Suprapubic skin (tissue), 4 donors: ENCODE data around the gene UFL1. TPM values are rescaled to one million over a fixed set of nuclear protein-coding genes. Genes with fewer than 3 reads are reported as not detected.

Experiments
- DNase-seq, 2 donors: peaks; one replicate each; pipeline ENCODE4 v3.0.0-alpha.2; 2019; ENCODE audit warnings: low spot score in 2 of 2
- H3K27ac ChIP-seq: fragments of 200-600 bp; sonication (generic); one replicate; pipeline ENCODE4 v1.5.1; 2019
- H3K27me3 ChIP-seq: fragments of 200-600 bp; sonication (generic); one replicate; pipeline ENCODE4 v1.5.1; 2019
- H3K36me3 ChIP-seq: fragments of 200-600 bp; sonication (generic); one replicate; pipeline ENCODE4 v1.5.1; 2019
- H3K4me1 ChIP-seq: fragments of 200-600 bp; sonication (generic); one replicate; pipeline ENCODE4 v1.5.1; 2019
- H3K4me3 ChIP-seq: fragments of 200-600 bp; sonication (generic); one replicate; pipeline ENCODE4 v1.5.1; 2019; ENCODE audit warnings: mild to moderate bottlenecking
- H3K9me3 ChIP-seq: fragments of 200-600 bp; sonication (generic); one replicate; pipeline ENCODE4 v1.5.1; 2019
- EP300 ChIP-seq: sonication (generic); formaldehyde crosslinking; IDR thresholded peaks from one replicate; pipeline ENCODE4 v1.6.1; 2017; ENCODE audit warnings: antibody characterized with exemption
- POLR2A ChIP-seq, 2 donors: fragments of 450-650 bp; IDR thresholded peaks; one replicate each; pipeline ENCODE4 v1.6.1; 2017; ENCODE audit warnings: antibody characterized with exemption in 2 of 2, mild to moderate bottlenecking in 2 of 2, moderate library complexity in 2 of 2
- POLR2AphosphoS5 ChIP-seq, 3 donors: sonication (generic); formaldehyde crosslinking; IDR thresholded peaks; one replicate each; pipeline ENCODE4 v1.6.1; 2017; ENCODE audit warnings: antibody characterized with exemption in 3 of 3
- WGBS: methylation state at CpG from one replicate; pipeline ENCODE4 v1.1.5; 2018; 5-methylcytosine and 5-hydroxymethylcytosine counted together
- total RNA-seq, 4 donors: library from RNA; depleted of rRNA; stranded (reverse); fragments of >200 nt; gene quantifications; one replicate each; pipeline ENCODE4 v1.1.0, GENCODE V29; 2016
- TF ChIP-seq, protein P1 (sequence below), 2 donors: fragments of 200-600 bp in 1 of 2; fragments of 450-650 bp in 1 of 2; sonication (generic) in 1 of 2; IDR thresholded peaks; one replicate each; pipeline ENCODE4 v1.5.1; 2016 to 2019; ENCODE audit warnings: antibody characterized with exemption in 2 of 2, mild to moderate bottlenecking in 1 of 2, moderate library complexity in 1 of 2

UFL1 gene
- total RNA-seq, 4 donors from 2014 or later = 19.4 to 34.4 (median 22.3) TPM

DNA sequence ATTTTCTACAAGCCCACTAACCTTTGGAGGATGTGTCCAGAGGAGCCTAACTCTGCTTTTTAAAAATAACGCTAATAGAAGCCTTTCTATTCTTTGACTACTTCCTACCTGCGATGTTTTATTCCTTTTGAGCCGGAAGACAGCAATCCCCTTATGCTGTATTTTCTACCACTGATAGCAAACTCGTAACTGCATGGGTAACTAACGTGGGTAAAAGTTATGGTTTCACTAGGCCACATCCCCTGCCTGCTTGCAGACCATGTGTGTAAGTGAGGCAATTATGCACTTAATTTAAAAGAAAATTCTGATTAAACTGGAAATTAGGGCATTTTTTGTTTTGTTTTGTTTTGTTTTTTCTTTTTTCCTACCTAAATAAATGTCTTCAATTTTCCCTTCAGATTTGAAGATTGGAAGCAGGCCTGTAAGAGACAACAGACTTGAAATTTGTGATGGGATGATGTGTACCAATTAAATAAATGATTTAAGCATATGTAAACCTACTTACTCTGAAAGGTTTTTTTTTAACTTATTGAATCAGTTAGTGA is 931 bp downstream of the UFL1 start:
- 3% methylated on average over 5 of the region's 5 CpGs for WGBS
- no peak for DNase-seq

DNA sequence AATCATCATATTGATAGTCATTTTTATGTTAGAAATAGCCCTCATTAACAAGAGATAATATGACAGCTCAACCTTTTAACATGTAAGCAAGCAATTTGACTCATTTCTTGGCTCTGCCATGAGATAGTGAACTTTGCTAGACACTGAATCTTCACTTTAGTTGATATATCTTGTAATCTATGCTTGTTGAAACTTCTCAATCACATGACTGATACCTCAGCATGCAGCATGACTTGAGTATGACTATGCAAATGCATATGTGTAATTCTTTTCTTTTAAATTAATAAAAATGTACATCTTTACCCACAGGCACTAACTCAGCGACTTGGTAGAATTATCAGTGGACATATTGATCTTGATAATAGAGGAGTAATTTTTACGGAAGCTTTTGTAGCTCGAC is 6.6 kb downstream of the UFL1 start:
- WGBS = 84% methylated on average over 3 of the region's 3 CpGs
- no peaks in the 10 kb centered on the region for H3K27me3 ChIP-seq
- peaks cover 66% of the 10 kb centered on the region for H3K36me3 ChIP-seq
- H3K27ac ChIP-seq = no peak overlapping the region
- no peak for TF ChIP-seq EP300
- no peak for TF ChIP-seq POLR2AphosphoS5 (IDR thresholded peaks at IDR 0.05)
- TF ChIP-seq POLR2A (IDR thresholded peaks at IDR 0.05) = no peak
- TF ChIP-seq, protein P1, sequence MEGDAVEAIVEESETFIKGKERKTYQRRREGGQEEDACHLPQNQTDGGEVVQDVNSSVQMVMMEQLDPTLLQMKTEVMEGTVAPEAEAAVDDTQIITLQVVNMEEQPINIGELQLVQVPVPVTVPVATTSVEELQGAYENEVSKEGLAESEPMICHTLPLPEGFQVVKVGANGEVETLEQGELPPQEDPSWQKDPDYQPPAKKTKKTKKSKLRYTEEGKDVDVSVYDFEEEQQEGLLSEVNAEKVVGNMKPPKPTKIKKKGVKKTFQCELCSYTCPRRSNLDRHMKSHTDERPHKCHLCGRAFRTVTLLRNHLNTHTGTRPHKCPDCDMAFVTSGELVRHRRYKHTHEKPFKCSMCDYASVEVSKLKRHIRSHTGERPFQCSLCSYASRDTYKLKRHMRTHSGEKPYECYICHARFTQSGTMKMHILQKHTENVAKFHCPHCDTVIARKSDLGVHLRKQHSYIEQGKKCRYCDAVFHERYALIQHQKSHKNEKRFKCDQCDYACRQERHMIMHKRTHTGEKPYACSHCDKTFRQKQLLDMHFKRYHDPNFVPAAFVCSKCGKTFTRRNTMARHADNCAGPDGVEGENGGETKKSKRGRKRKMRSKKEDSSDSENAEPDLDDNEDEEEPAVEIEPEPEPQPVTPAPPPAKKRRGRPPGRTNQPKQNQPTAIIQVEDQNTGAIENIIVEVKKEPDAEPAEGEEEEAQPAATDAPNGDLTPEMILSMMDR (IDR thresholded peaks at IDR 0.05) = no peak
- H3K4me3 ChIP-seq = no peak overlapping the region
- H3K9me3 ChIP-seq = no peaks in the 10 kb centered on the region
- no peak for DNase-seq
- H3K4me1 ChIP-seq = peaks cover 5% of the 10 kb centered on the region

More for the DNA sequence above, 931 bp downstream of the UFL1 start:
- H3K9me3 ChIP-seq = no peaks in the 10 kb centered on the region
- H3K36me3 ChIP-seq = peaks cover 11% of the 10 kb centered on the region
- no peaks in the 10 kb centered on the region for H3K27me3 ChIP-seq
- TF ChIP-seq POLR2A (IDR thresholded peaks at IDR 0.05) (no peak), POLR2AphosphoS5 (IDR thresholded peaks at IDR 0.05) (no peak), EP300 (no peak)
- TF ChIP-seq, protein P1 (IDR thresholded peaks at IDR 0.05) = no peak
- H3K4me3 ChIP-seq = peak overlapping the region; percentile 90
- peak overlapping the region; percentile 96 for H3K27ac ChIP-seq
- peaks cover 27% of the 10 kb centered on the region for H3K4me1 ChIP-seq

DNA sequence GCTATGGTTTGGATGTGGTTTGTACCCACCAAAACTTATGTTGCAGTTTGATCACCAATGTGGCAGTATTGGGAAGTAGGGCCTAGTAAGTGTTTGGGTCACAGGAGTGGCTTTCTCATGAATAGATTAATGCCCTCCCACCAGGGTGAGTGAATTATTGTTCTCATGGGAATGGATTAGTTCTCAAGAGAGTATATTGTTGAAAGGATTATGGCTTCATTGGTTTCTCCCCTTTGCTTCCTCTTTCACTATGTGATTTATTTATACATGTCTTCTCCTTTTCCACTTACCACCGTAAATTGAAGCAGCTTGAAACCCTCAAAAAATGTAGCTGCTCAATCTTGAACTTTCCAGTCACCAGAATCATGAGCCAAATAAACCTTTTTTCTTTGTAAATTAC is 10.8 kb downstream of the UFL1 start:
- peaks cover 60% of the 10 kb centered on the region for H3K36me3 ChIP-seq
- TF ChIP-seq POLR2AphosphoS5 (IDR thresholded peaks at IDR 0.05) = no peak
- TF ChIP-seq, protein P1 (IDR thresholded peaks at IDR 0.05) = no peak
- TF ChIP-seq EP300 = no peak
- no peak for TF ChIP-seq POLR2A (IDR thresholded peaks at IDR 0.05)
- no peaks in the 10 kb centered on the region for H3K27me3 ChIP-seq
- H3K9me3 ChIP-seq = no peaks in the 10 kb centered on the region
- no peaks in the 10 kb centered on the region for H3K4me1 ChIP-seq
- no peak for DNase-seq
- 74% methylated on average over 1 of the region's 1 CpG for WGBS
- H3K27ac ChIP-seq = no peak overlapping the region
- no peak overlapping the region for H3K4me3 ChIP-seq

DNA sequence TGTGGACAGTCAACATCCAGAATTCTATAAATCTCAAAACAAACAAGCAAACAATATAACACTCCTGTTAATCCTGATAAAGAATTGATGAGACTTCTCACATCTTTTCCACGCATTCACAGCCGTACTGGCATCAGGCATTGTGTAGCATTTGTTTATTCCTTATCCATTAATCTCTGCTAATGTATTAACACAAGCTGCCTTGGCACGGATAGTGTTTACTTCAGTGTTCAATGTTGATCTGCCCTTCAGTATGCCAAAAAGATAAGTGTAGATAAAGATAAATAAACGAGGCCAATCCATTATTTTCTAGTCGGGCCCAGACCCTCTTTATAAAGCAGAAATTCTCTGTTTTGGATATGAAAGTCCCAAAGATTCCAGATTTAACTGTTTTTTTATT is 16.1 kb downstream of the UFL1 start:
- TF ChIP-seq POLR2A (IDR thresholded peaks at IDR 0.05) (no peak), POLR2AphosphoS5 (IDR thresholded peaks at IDR 0.05) (no peak)
- peaks cover 49% of the 10 kb centered on the region for H3K36me3 ChIP-seq
- DNase-seq = no peak
- no peak overlapping the region for H3K27ac ChIP-seq
- no peaks in the 10 kb centered on the region for H3K4me1 ChIP-seq
- WGBS = 89% methylated on average over 5 of the region's 5 CpGs
- H3K27me3 ChIP-seq = no peaks in the 10 kb centered on the region
- no peaks in the 10 kb centered on the region for H3K9me3 ChIP-seq
- no peak overlapping the region for H3K4me3 ChIP-seq

DNA sequence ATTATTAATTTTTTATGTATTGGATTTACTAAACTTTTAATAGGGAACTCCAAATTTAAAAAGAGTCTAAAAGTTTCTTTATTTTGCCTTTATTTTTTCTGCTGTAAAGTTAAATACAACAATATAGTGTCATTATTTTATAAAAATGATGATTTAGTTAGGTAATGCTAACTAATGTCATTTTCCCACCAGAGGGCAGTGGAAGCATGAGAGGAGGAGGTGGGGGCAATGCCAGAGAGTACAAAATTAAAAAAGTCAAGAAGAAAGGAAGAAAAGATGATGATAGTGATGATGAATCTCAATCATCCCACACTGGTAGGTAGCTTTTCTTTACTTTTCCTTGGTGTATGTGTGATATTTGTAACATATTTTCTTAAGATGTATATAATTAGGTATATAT is 21.1 kb downstream of the UFL1 start:
- Histone ChIP-seq H3K36me3 (peaks cover 84% of the 10 kb centered on the region), H3K4me1 (no peaks in the 10 kb centered on the region)

More for the DNA sequence above, 21.1 kb downstream of the UFL1 start:
- no peak for DNase-seq
- TF ChIP-seq POLR2A (IDR thresholded peaks at IDR 0.05) (no peak), EP300 (no peak), POLR2AphosphoS5 (IDR thresholded peaks at IDR 0.05) (no peak)
- TF ChIP-seq, protein P1 (IDR thresholded peaks at IDR 0.05) = no peak
- H3K27me3 ChIP-seq = no peaks in the 10 kb centered on the region
- no peak overlapping the region for H3K4me3 ChIP-seq
- H3K9me3 ChIP-seq = no peaks in the 10 kb centered on the region
- no peak overlapping the region for H3K27ac ChIP-seq
